Stimulated activated CD8-positive, alpha-beta memory T cell treated with anti-CD3 and anti-CD28 coated beads, Interleukin-4, amount 100 ng/mL, for 4 hours (primary cell): ENCODE results near the gene STK24.

Experiments
- DNase-seq, 2 donors: peaks; one replicate each; pipeline ENCODE4 v3.0.0-alpha.2; 2020; ENCODE audit warnings: low read depth in 2 of 2, low spot score in 1 of 2

STK24 gene

GRCh38 chr13:98493042-98493712 lies 83.7 kb downstream of the STK24 start:
- DNase-seq, result no peak

- no peak for DNase-seq
These were observed 84.4 kb downstream of the STK24 start for GRCh38 chr13:98492335-98493041.

- no peak for DNase-seq
These were observed 86.0 kb downstream of the STK24 start for GRCh38 chr13:98490866-98491265.

GRCh38 chr13:98490195-98490836 lies 86.6 kb downstream of the STK24 start:
- DNase-seq, result no peak

- no peak for DNase-seq
These were observed 87.3 kb downstream of the STK24 start for GRCh38 chr13:98489446-98490194.

GRCh38 chr13:98488736-98489135 lies 88.2 kb downstream of the STK24 start:
- no peak for DNase-seq

GRCh38 chr13:98487522-98487921 lies 89.4 kb downstream of the STK24 start:
- DNase-seq, result no peak

GRCh38 chr13:98487016-98487415 lies 89.9 kb downstream of the STK24 start:
- no peak for DNase-seq

GRCh38 chr13:98486412-98486811 lies 90.5 kb downstream of the STK24 start:
- DNase-seq, result no peak

GRCh38 chr13:98485561-98485960 lies 91.3 kb downstream of the STK24 start:
- no peak for DNase-seq

- peak; percentile 32 to 61 for DNase-seq
These were observed 92.4 kb downstream of the STK24 start for GRCh38 chr13:98484289-98485219.

- DNase-seq, result no peak
These were observed 93.2 kb downstream of the STK24 start for GRCh38 chr13:98483601-98484288.

- no peak for DNase-seq
These were observed 94.1 kb downstream of the STK24 start for GRCh38 chr13:98482476-98483444.

- DNase-seq, result no peak
These were observed 95.7 kb downstream of the STK24 start for GRCh38 chr13:98480915-98481877.

GRCh38 chr13:98479496-98480003 lies 97.4 kb downstream of the STK24 start:
- DNase-seq, result no peak

- DNase-seq, result no peak
These were observed 98.4 kb downstream of the STK24 start for GRCh38 chr13:98478189-98479129.
